ENCODE data around the gene WARS2. TPM values are rescaled to one million over a fixed set of nuclear protein-coding genes. Genes with fewer than 3 reads are reported as not detected.

The WARS2 gene
- total and polyA plus RNA-seq, 2 of the 8 experiments (the other 6 are each of a cell fraction or from before 2014, with no cell fraction given), result 4.3 to 12.9 TPM

GRCh38 chr1:119026956-119027355 lies 113.5 kb downstream of the WARS2 start (continued):
- TF ChIP-seq SRF (IDR thresholded peaks at IDR 0.05; ENCODE audit: low read depth, low read length) (no peak), BRCA1 (IDR thresholded peaks at IDR 0.05; ENCODE audit: low read depth, low read length) (no peak), SUZ12 (IDR thresholded peaks at IDR 0.05; ENCODE audit: low read length) (no peak), SAP30 (IDR thresholded peaks at IDR 0.05; ENCODE audit: insufficient read depth, insufficient replicate concordance, low read length) (no peak), EGR1 (IDR thresholded peaks at IDR 0.05; ENCODE audit: borderline replicate concordance, low read depth, low read length) (no peak), PHF8 (conservative IDR thresholded peaks at IDR 0.05; ENCODE audit: low read depth, low read length) (no peak)

All from H1 (cell line).